SH-SY5Y (cell line): ENCODE data around the gene LUC7L3.

Source experiments
- GATA2 ChIP-seq: IDR thresholded peaks from 2 replicates; pipeline ENCODE4 v1.6.1; 2011; ENCODE audit warnings: mild to moderate bottlenecking, low read depth, low read length
- GATA3 ChIP-seq: IDR thresholded peaks from 2 replicates; pipeline ENCODE4 v1.6.1; 2011; ENCODE audit warnings: low read depth, mild to moderate bottlenecking, low read length, moderate library complexity

GRCh38 chr17:50785946-50786570 lies 66.7 kb downstream of the LUC7L3 start:
- no peak for TF ChIP-seq GATA2
- TF ChIP-seq GATA3 = no peak
